Thoracic aorta (tissue), 2 donors: ENCODE results near the gene AHDC1. TPM values are rescaled to one million over a fixed set of nuclear protein-coding genes. Genes with fewer than 3 reads are reported as not detected.

Experiments
- ATAC-seq: fragments of 150-250 bp; one replicate; pipeline ENCODE4 v1.8.0; 2017; ENCODE audit warnings: low read depth; ENCODE audit not compliant: insufficient number of reproducible peaks, low FRiP score
- DNase-seq: peaks from one replicate; pipeline ENCODE4 v3.0.0-alpha.2; 2020; ENCODE audit warnings: low spot score
- H3K27ac ChIP-seq, 2 donors: fragments of 200-600 bp; sonication (generic); 1 replicate in 1 of 2; 2 replicates in 1 of 2; pipeline ENCODE4 v1.5.1; 2016; ENCODE audit warnings: mild to moderate bottlenecking in 2 of 2, moderate library complexity in 2 of 2
- H3K27me3 ChIP-seq: fragments of 200-600 bp; sonication (generic); replicated peaks from 2 replicates; pipeline ENCODE4 v1.6.0; 2016; ENCODE audit warnings: mild to moderate bottlenecking; ENCODE audit not compliant: insufficient read depth
- H3K36me3 ChIP-seq: fragments of 200-600 bp; sonication (generic); one replicate; pipeline ENCODE4 v1.5.1; 2016
- H3K4me1 ChIP-seq, 2 donors: fragments of 200-600 bp; sonication (generic); 1 replicate in 1 of 2; 2 replicates in 1 of 2; pipeline versions ENCODE4 v1.5.1 to v1.6.0; 2016; ENCODE audit warnings: low read depth in 2 of 2, mild to moderate bottlenecking in 1 of 2; ENCODE audit not compliant: control insufficient read depth in 1 of 2
- H3K4me3 ChIP-seq: fragments of 200-600 bp; sonication (generic); 2 replicates; pipeline ENCODE4 v1.5.1; 2016; ENCODE audit warnings: mild to moderate bottlenecking
- H3K9me3 ChIP-seq: fragments of 200-600 bp; sonication (generic); 2 replicates; pipeline ENCODE4 v1.5.1; 2016
- total RNA-seq, 2 donors: library from RNA; depleted of rRNA; stranded (reverse); fragments of >200 nt; gene quantifications; one replicate each; pipeline versions ENCODE4 v1.1.0 to v1.2.3, GENCODE V29; 2016
- TF ChIP-seq, protein P1 (sequence below): fragments of 200-600 bp; sonication (generic); IDR thresholded peaks from one replicate; pipeline ENCODE4 v1.5.1; 2019; ENCODE audit warnings: antibody characterized with exemption

AHDC1 gene
- total RNA-seq, 2 donors from 2014 or later: 38.3 to 55.4 TPM

DNA sequence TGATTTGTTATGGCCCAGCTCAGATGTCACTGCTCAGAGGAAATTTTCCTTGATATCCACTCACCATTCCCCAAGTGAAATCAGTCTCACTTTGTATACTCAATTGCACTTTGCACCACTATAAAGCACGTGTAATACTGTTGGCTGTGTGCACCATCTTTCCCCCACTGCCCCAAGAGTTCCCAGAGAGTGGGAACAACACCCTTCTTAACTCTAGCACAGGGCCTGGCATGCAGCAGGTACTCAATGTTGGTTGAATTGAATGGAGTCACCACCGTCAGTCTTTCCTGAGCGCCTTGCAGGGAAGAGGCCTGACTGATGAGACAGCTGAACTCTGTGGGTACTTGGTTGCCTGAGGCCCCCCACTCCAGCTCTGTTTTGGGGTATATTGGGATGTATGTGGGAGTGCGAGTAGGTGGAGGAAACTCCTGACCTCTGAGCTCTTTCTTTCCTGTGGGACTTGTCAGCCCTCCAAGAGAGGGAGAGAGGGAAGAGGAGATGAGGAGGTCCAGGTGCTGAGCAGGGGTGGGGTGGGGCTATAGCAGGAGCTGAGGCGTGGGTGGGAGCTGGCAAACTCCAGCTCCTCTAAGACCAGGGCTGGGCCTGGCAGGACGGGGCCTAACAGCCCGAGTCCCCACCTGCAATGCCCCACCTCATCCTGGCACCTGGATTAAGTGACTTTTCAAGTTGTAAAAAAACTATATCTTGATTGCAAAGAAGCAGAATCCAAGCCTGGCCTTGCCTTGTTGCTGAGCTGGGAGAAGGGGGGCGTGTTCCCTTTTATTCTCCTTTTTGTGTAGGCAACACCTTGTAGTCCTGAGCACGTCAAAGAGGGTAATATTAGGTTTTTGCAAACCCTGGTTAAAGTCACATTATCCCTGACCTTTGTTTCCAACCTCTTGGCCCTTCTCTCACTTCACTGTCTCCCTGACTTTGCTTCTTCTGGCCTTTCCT is 94.5 kb downstream of the AHDC1 start:
- DNase-seq (no peak), ATAC-seq (no peak)
- H3K9me3 ChIP-seq: no peaks in the 10 kb centered on the region
- no peak overlapping the region for H3K4me3 ChIP-seq
- H3K27me3 ChIP-seq: no peaks in the 10 kb centered on the region
- no peak overlapping the region for H3K27ac ChIP-seq
- no peaks in the 10 kb centered on the region for H3K36me3 ChIP-seq
- H3K4me1 ChIP-seq: peaks cover 4 to 19% of the 10 kb centered on the region in 2 donors
- TF ChIP-seq, protein P1, sequence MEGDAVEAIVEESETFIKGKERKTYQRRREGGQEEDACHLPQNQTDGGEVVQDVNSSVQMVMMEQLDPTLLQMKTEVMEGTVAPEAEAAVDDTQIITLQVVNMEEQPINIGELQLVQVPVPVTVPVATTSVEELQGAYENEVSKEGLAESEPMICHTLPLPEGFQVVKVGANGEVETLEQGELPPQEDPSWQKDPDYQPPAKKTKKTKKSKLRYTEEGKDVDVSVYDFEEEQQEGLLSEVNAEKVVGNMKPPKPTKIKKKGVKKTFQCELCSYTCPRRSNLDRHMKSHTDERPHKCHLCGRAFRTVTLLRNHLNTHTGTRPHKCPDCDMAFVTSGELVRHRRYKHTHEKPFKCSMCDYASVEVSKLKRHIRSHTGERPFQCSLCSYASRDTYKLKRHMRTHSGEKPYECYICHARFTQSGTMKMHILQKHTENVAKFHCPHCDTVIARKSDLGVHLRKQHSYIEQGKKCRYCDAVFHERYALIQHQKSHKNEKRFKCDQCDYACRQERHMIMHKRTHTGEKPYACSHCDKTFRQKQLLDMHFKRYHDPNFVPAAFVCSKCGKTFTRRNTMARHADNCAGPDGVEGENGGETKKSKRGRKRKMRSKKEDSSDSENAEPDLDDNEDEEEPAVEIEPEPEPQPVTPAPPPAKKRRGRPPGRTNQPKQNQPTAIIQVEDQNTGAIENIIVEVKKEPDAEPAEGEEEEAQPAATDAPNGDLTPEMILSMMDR: no peak

DNA sequence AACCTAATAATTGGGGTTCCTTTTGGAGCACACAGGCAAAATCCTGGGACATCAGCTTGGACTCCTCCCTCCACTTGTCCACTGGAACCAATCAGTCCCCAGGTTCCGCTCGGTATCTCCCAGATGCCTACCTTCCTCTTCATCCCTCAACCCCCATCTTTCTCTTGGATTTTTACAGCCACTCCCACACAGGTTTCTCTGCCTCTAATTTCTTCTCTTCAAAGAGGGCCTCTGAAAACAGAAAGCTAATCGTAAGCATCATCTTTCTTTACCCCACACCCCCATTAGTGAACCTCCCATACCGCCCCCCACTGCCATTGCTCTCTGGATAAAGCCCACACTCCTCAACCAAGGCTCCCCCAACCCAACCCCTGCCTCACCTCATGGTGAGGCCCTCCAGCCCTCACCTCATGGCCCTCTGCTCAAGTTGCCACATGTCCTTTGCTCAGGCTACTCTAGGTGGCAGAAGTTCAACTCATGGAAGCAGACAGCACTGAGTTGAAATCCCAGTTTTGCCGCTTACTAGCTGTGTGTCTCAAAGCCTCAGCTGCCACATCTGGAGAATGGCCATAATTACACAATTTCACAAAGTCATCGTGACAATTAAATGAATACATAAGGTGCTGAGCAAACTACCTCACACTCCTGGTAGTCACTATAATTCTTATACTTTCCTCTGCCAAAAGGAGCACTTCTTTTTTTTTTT is 95.8 kb downstream of the AHDC1 start:
- no peak overlapping the region for H3K27ac ChIP-seq
- H3K4me1 ChIP-seq: peaks cover 11 to 27% of the 10 kb centered on the region in 2 donors
- H3K9me3 ChIP-seq: no peaks in the 10 kb centered on the region
- H3K36me3 ChIP-seq: no peaks in the 10 kb centered on the region
- no peak overlapping the region for H3K4me3 ChIP-seq
- DNase-seq: no peak
- TF ChIP-seq, protein P1: no peak
- ATAC-seq: no peak
- H3K27me3 ChIP-seq: no peaks in the 10 kb centered on the region

DNA sequence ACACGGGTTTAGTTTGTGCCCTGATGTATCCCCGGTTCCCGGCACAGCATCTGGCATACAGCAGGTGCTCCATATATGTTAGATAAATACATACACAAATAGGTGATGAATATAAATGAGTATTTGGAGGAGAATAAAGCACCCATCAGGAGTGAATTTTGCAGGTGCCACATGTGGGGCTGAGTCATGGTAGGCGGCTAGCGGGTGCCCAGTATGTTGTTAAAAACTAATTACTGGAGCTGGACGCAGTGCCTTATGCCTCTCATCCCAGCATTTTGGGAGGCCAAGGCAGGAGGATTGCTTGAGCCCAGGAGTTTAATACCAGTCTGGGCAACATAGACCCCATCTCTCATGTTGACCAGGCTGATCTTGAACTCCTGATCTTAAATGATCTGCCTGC is 97.2 kb downstream of the AHDC1 start:
- Histone ChIP-seq H3K4me1 (peaks cover 11 to 28% of the 10 kb centered on the region in 2 donors), H3K27ac (no peak overlapping the region)

DNA sequence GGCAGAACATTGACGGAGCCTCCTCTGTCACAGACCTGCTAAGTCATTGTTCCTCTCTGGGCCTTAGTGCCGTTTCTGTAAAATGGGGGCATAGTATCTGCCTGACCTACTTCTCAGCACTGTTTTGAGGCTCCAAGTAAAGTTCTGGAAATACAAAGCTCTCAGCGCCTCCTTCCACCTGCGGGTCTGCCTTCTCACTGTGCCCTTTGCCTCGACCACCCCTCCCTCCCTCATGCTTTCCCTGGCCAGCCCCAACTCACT is 98.6 kb downstream of the AHDC1 start:
- TF ChIP-seq, protein P1: no peak
- H3K27ac ChIP-seq: peak overlapping the region; percentile 93 to 94
- no peaks in the 10 kb centered on the region for H3K27me3 ChIP-seq
- peaks cover 11 to 28% of the 10 kb centered on the region in 2 donors for H3K4me1 ChIP-seq
- no peaks in the 10 kb centered on the region for H3K9me3 ChIP-seq
- ATAC-seq (no peak), DNase-seq (no peak)
- H3K4me3 ChIP-seq: no peak overlapping the region
- H3K36me3 ChIP-seq: no peaks in the 10 kb centered on the region

More for the DNA sequence above, 97.2 kb downstream of the AHDC1 start:
- H3K27me3 ChIP-seq: no peaks in the 10 kb centered on the region
- no peaks in the 10 kb centered on the region for H3K9me3 ChIP-seq
- TF ChIP-seq, protein P1: no peak
- H3K4me3 ChIP-seq: no peak overlapping the region
- H3K36me3 ChIP-seq: no peaks in the 10 kb centered on the region
- DNase-seq (no peak), ATAC-seq (no peak)
